Duodenal mucosa (tissue), 2 donors: ENCODE measurements around the gene SECISBP2L.

Source experiments
- H3K27ac ChIP-seq: one replicate; pipeline ENCODE4 v1.7.0; 2013; ENCODE audit warnings: low read depth, low read length
- H3K27me3 ChIP-seq, 2 donors: one replicate each; pipeline ENCODE4 v1.7.0; 2013; ENCODE audit warnings: low read length in 2 of 2, control low read depth in 1 of 2; ENCODE audit not compliant: insufficient read depth in 2 of 2, control insufficient read depth in 1 of 2
- H3K36me3 ChIP-seq, 2 donors: one replicate each; pipeline ENCODE4 v1.7.0; 2013; ENCODE audit warnings: low read length in 2 of 2, control low read depth in 1 of 2; ENCODE audit not compliant: insufficient read depth in 2 of 2, control insufficient read depth in 1 of 2
- H3K4me1 ChIP-seq, 2 donors: one replicate each; pipeline ENCODE4 v1.7.0; 2013; ENCODE audit warnings: low read length in 2 of 2, control low read depth in 1 of 2; ENCODE audit not compliant: insufficient read depth in 2 of 2, control insufficient read depth in 1 of 2
- H3K4me3 ChIP-seq, 2 donors: one replicate each; pipeline ENCODE4 v1.7.0; 2013; ENCODE audit warnings: low read length in 2 of 2, low read depth in 1 of 2
- H3K9ac ChIP-seq, 2 donors: one replicate each; pipeline ENCODE4 v1.7.0; 2013; ENCODE audit warnings: low read length in 2 of 2, low read depth in 1 of 2
- H3K9me3 ChIP-seq, 2 donors: one replicate each; pipeline ENCODE4 v1.7.0; 2013; ENCODE audit warnings: low read length in 2 of 2, control low read depth in 1 of 2; ENCODE audit not compliant: control insufficient read depth in 1 of 2

Gene SECISBP2L

DNA sequence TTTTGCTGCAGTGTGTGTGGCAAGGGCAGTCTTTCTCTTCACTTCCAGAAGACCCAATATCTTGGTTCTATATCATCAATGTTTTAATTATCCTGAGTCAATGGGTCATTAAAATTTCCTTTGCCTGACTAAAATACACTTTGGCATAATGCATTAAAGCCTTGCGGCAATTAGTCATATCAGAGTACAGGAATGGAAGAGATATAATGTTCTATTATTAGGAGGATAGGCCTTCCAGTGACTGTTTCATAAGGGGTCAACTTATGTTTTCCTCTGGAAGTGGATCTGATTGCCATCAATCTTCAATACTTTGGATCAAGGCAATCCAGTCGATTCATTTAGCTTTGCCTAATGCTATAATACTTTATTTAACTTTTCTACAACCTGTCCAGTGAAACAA is 9.4 kb upstream of the SECISBP2L start:
- Histone ChIP-seq H3K27me3 (no peaks in the 10 kb centered on the region), H3K36me3 (no peaks in the 10 kb centered on the region), H3K9me3 (peaks cover 0 to 3% of the 10 kb centered on the region in 2 donors), H3K4me3 (no peak overlapping the region), H3K9ac (no peak overlapping the region), H3K4me1 (no peaks in the 10 kb centered on the region), H3K27ac (no peak overlapping the region)

DNA sequence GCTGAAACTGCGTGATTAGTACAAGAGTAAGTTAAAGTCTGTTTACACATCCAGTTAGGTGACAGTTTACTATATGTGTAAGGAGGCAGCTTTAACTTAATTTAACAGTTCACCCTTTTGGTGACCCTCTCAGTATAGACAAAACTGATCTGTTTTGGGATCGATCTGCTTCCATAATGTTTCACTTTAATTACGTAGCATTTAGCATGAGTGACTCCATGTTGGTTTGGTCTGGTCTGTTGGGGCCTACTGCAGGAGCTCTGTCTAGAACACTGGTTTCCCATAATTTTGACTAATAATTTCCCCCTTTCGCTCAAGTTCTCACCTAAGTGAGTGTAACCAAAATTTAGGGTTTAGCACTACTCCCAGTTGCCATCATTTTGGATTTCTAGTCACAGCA is 6.4 kb upstream of the SECISBP2L start:
- H3K4me3 ChIP-seq, result no peak overlapping the region
- H3K27me3 ChIP-seq, result no peaks in the 10 kb centered on the region
- H3K36me3 ChIP-seq, result no peaks in the 10 kb centered on the region
- peaks cover 0 to 3% of the 10 kb centered on the region in 2 donors for H3K9me3 ChIP-seq
- no peak overlapping the region for H3K9ac ChIP-seq
- H3K4me1 ChIP-seq, result no peaks in the 10 kb centered on the region
- H3K27ac ChIP-seq, result no peak overlapping the region

DNA sequence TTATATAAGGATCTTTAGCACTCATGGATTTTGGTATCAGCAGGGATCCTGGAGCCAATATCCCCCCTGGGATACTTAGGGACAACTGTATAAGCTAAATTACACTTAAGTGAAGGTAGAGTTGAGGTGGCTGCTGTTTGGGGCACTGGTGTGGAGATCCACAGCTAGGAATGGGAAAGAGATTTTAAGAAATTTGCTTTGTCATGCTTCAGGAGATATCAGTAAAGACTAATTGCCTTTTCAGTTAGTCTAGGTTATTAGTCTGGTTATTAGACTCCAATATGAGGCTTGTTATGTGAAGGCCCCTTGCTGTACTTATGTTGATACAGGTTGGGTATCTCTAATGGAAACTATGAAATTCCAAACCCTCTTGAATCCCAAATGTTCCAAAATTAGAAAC is 1.2 kb upstream of the SECISBP2L start:
- peaks cover 0 to 3% of the 10 kb centered on the region in 2 donors for H3K9me3 ChIP-seq
- H3K9ac ChIP-seq, result no peak overlapping the region
- H3K27me3 ChIP-seq, result no peaks in the 10 kb centered on the region
- peaks cover 10 to 19% of the 10 kb centered on the region in 2 donors for H3K4me1 ChIP-seq
- no peak overlapping the region for H3K4me3 ChIP-seq
- H3K27ac ChIP-seq, result no peak overlapping the region
- no peaks in the 10 kb centered on the region for H3K36me3 ChIP-seq

DNA sequence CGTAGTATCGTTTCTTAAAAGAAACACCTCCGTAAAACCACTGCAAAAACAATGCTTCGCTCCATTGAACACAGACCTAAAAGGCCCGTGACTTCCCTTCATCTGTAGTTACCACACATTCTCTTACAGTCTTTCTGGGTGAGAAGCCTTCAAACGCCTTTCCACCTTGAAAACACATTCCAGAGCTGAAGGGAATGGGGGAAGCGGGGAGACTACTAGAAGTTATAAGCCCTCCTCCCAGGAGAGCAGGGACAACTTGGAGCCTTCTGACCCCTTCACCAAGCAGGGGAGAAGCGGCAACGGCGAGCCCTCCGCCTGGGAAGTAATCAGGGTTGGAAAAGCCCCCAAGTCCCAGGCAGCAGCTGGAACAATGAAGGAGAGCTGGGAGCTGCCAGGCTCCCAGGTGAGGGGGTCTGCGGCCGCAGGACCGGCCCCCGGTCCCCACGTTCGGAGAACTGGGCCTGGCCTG is 461 bp downstream of the SECISBP2L start:
- H3K9ac ChIP-seq, result peak overlapping the region; percentile 92 to 94
- peak overlapping the region; percentile 48 for H3K27ac ChIP-seq
- no peaks in the 10 kb centered on the region for H3K9me3 ChIP-seq
- peaks cover 10 to 19% of the 10 kb centered on the region in 2 donors for H3K4me1 ChIP-seq
- H3K4me3 ChIP-seq, result peak overlapping the region; percentile 84 to 90
- no peaks in the 10 kb centered on the region for H3K36me3 ChIP-seq
- H3K27me3 ChIP-seq, result no peaks in the 10 kb centered on the region

DNA sequence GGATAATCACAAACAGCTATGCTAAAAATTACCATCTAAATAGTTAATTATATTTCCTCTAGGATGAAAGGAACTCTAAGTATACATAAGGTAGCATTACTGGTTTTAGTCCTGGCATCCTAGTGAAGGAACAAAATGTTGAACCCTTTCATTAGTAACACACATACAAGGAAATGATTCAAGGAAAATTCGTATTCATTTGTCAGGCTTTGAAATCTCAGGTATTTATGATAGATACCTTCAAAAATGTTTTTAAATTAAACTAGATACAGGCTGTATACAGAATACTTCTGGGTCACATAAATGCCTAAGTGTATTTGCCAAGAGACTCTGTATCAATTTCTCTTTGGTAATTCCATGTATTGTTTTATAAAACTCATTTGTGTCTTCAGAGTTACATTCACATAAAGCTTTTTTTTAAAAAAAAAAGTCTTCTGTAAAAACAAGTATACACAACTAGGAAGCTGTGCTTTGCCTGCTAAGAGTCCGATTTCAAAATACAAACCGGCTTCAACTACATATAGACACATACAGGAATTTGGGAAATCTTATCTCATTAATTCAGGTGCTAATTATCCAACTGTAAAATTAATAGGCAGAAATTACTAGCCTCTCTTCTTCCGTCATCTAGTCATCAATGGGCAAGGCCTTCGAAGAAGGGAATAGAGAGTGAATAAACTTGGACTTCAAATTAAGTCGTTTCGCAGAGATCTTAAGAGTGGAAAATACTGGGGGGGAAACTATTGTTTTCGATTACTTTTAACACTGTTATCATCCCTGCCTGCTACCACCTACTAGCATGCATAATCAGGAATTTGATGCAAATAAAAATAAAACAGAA is 1.3 kb downstream of the SECISBP2L start:
- Histone ChIP-seq H3K27ac (no peak overlapping the region), H3K9ac (peak overlapping the region; percentile 92 to 94), H3K4me1 (peaks cover 10 to 19% of the 10 kb centered on the region in 2 donors)

DNA sequence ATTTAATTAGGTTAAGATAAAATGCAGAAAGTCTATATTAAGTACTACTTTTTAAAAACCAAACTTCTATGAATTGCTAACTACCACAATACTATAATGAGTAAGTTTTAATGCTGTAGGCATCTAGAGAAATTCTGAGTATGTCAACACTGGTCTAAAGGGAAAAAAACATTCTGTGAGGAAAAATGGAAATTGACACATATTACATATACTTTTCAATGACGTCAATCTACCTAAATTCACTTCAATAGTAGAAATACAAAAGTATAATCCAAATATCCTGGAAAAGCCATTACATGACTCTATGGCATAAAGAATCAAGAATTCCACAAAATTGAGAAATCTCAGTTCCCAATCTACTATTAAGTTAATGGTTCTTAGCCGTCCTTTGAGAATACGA is 2.2 kb downstream of the SECISBP2L start:
- H3K27ac ChIP-seq, result no peak overlapping the region
- no peaks in the 10 kb centered on the region for H3K27me3 ChIP-seq
- H3K36me3 ChIP-seq, result no peaks in the 10 kb centered on the region
- no peak overlapping the region for H3K4me3 ChIP-seq
- no peaks in the 10 kb centered on the region for H3K9me3 ChIP-seq
- peaks cover 10 to 19% of the 10 kb centered on the region in 2 donors for H3K4me1 ChIP-seq
- H3K9ac ChIP-seq, result no peak overlapping the region

More for the DNA sequence above, 1.3 kb downstream of the SECISBP2L start:
- Histone ChIP-seq H3K27me3 (no peaks in the 10 kb centered on the region), H3K36me3 (no peaks in the 10 kb centered on the region), H3K9me3 (no peaks in the 10 kb centered on the region), H3K4me3 (peak overlapping the region; percentile 84 to 90)

DNA sequence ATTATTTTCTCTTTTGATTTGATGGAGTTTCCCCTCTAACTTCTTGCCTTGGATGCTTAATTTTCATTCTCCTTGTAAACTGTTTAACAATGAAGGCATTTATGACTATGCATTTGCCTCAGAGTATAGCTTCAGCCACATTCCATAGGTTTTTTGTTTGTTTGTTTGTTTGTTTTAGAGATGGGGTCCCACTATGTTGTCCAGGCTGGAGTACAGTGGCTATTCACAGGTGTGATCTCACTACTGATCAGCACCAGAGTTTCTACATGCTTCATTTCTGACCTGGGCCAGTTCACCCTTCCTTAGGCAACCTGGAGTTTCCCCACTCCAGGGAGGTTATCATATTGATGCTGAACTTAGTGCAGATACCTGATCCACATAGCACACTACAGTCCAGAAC is 4.1 kb downstream of the SECISBP2L start:
- Histone ChIP-seq H3K27ac (no peak overlapping the region), H3K9me3 (no peaks in the 10 kb centered on the region), H3K27me3 (no peaks in the 10 kb centered on the region), H3K4me1 (peaks cover 10 to 19% of the 10 kb centered on the region in 2 donors), H3K36me3 (no peaks in the 10 kb centered on the region), H3K4me3 (no peak overlapping the region), H3K9ac (no peak overlapping the region)

DNA sequence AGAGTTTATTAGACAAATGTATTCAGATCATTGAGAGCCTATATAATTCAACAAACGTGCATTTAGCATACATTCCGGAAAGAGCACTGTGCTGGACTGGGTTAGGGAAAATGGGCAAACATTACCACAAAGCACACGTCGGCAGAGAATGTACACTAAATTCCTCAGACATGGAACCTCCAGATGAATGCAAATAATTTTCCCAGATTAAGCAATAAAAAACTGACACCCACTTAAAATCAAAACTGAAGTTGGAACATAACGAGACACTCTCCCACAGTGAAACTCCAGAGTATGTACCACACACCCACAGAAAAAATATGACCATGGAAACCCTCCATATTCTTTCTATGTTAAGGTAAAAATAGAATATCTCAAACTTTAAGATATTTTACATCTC is 4.8 kb downstream of the SECISBP2L start:
- peaks cover 10 to 14% of the 10 kb centered on the region in 2 donors for H3K4me1 ChIP-seq
- H3K4me3 ChIP-seq, result no peak overlapping the region
- no peaks in the 10 kb centered on the region for H3K36me3 ChIP-seq
- H3K27me3 ChIP-seq, result no peaks in the 10 kb centered on the region
- H3K9me3 ChIP-seq, result no peaks in the 10 kb centered on the region
- no peak overlapping the region for H3K9ac ChIP-seq
- no peak overlapping the region for H3K27ac ChIP-seq

DNA sequence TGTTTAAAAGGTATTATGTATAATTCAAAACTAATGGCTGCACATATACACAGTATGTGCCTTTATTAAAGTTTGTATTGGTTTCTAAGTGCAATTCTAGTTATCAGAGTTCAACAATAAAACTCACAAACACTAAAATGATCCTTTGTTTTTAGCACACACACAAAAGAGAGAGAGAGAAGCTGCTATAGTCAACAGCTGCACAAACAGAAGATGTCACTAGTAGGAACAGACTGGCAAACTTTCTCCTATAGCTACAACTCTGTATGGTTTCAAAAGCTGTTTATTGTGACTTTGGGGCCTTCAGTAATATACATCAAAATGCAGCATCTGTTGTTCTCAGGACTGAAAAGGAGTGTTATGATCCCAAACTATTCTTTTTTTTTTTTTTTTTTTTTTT is 6.1 kb downstream of the SECISBP2L start:
- Histone ChIP-seq H3K9ac (no peak overlapping the region), H3K4me3 (no peak overlapping the region), H3K9me3 (no peaks in the 10 kb centered on the region), H3K27me3 (no peaks in the 10 kb centered on the region), H3K4me1 (peaks cover 7 to 18% of the 10 kb centered on the region in 2 donors), H3K27ac (no peak overlapping the region), H3K36me3 (peaks cover 0 to 9% of the 10 kb centered on the region in 2 donors)

DNA sequence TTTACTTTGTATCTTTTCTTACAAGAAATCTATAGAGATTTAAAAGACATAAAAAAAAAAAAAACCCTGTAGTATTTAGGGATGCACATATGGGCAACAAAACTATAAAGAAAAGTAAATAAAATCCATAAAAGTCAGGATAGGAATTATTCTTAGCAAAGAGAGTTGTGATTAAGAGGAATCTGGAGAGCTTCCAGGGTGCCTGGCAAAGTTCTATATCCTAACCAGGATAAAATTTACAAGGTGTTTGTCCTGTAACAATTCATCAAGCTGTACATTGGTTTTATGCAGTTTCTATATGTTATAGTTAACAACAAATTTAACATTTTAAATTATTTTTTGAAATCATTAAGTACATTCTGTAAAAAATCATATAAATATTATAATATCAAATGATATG is 7.9 kb downstream of the SECISBP2L start:
- Histone ChIP-seq H3K4me1 (peaks cover 0 to 5% of the 10 kb centered on the region in 2 donors), H3K36me3 (peaks cover 0 to 13% of the 10 kb centered on the region in 2 donors), H3K9ac (no peak overlapping the region), H3K27me3 (no peaks in the 10 kb centered on the region), H3K9me3 (no peaks in the 10 kb centered on the region), H3K4me3 (no peak overlapping the region), H3K27ac (no peak overlapping the region)
